IPS-18a (cell line): ENCODE results near the gene HADH.

Experiments
- H3K27ac ChIP-seq: one replicate; pipeline ENCODE4 v1.5.1; 2013; ENCODE audit warnings: low read length
- H3K27me3 ChIP-seq: one replicate; pipeline ENCODE4 v1.6.1; 2013; ENCODE audit warnings: mild to moderate bottlenecking, low read length; ENCODE audit not compliant: control insufficient read depth, insufficient read depth
- H3K36me3 ChIP-seq: one replicate; pipeline ENCODE4 v1.6.1; 2013; ENCODE audit warnings: low read depth, low read length; ENCODE audit not compliant: control insufficient read depth
- H3K4me1 ChIP-seq: one replicate; pipeline ENCODE4 v1.6.1; 2013; ENCODE audit warnings: low read depth, low read length; ENCODE audit not compliant: control insufficient read depth
- H3K4me3 ChIP-seq: one replicate; pipeline ENCODE4 v1.5.1; 2013; ENCODE audit warnings: low read length
- H3K9ac ChIP-seq: one replicate; pipeline ENCODE4 v1.6.1; 2013; ENCODE audit warnings: mild to moderate bottlenecking, low read length, moderate library complexity
- H3K9me3 ChIP-seq: one replicate; pipeline ENCODE4 v1.6.1; 2013; ENCODE audit warnings: low read depth, low read length; ENCODE audit not compliant: control insufficient read depth

Gene HADH

GRCh38 chr4:108051343-108051742, 61.7 kb downstream of the HADH start:
- Histone ChIP-seq H3K36me3 (no peaks in the 10 kb centered on the region), H3K4me1 (no peaks in the 10 kb centered on the region)

DNA sequence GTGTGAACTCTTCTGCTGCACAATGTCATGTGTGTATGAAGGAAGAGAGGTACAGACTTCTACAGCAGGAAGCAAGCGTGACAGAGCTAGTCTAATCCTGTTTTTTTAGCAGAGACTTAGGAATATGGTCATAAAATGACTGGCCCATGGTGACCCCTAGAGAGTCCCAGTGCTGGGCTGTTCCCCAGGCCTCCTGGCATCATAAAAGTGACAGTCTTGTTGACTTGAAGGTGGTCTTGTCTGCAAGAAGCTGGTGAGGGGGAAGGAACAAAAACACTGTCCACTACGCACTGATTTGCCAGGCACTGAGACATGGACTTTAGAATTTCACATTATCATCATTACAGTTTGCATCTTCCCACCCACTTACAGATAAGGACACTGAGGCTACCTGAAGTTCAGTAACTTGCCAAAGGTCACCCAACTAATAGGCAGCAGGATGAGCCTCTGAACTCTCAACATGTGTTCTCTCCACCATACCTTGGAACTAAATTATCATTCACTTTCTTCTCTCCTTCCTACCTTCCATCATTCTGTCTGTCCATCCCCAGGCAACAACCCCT, 63.0 kb downstream of the HADH start:
- H3K9ac ChIP-seq: no peak overlapping the region
- H3K4me1 ChIP-seq: no peaks in the 10 kb centered on the region
- no peaks in the 10 kb centered on the region for H3K9me3 ChIP-seq
- H3K27me3 ChIP-seq: no peaks in the 10 kb centered on the region
- no peaks in the 10 kb centered on the region for H3K36me3 ChIP-seq
- H3K4me3 ChIP-seq: no peak overlapping the region
- H3K27ac ChIP-seq: no peak overlapping the region

More at GRCh38 chr4:108051343-108051742, 61.7 kb downstream of the HADH start:
- H3K9me3 ChIP-seq: no peaks in the 10 kb centered on the region
- H3K27ac ChIP-seq: no peak overlapping the region
- H3K27me3 ChIP-seq: no peaks in the 10 kb centered on the region
- H3K9ac ChIP-seq: no peak overlapping the region
- H3K4me3 ChIP-seq: no peak overlapping the region

GRCh38 chr4:108053251-108053711, 63.6 kb downstream of the HADH start:
- no peaks in the 10 kb centered on the region for H3K27me3 ChIP-seq
- H3K9ac ChIP-seq: no peak overlapping the region
- H3K4me3 ChIP-seq: no peak overlapping the region
- no peaks in the 10 kb centered on the region for H3K9me3 ChIP-seq
- H3K36me3 ChIP-seq: no peaks in the 10 kb centered on the region
- H3K4me1 ChIP-seq: no peaks in the 10 kb centered on the region
- no peak overlapping the region for H3K27ac ChIP-seq

GRCh38 chr4:108054025-108054638, 64.4 kb downstream of the HADH start:
- no peak overlapping the region for H3K27ac ChIP-seq
- no peak overlapping the region for H3K9ac ChIP-seq
- no peaks in the 10 kb centered on the region for H3K36me3 ChIP-seq
- no peaks in the 10 kb centered on the region for H3K9me3 ChIP-seq
- H3K4me3 ChIP-seq: no peak overlapping the region
- no peaks in the 10 kb centered on the region for H3K27me3 ChIP-seq
- H3K4me1 ChIP-seq: no peaks in the 10 kb centered on the region

DNA sequence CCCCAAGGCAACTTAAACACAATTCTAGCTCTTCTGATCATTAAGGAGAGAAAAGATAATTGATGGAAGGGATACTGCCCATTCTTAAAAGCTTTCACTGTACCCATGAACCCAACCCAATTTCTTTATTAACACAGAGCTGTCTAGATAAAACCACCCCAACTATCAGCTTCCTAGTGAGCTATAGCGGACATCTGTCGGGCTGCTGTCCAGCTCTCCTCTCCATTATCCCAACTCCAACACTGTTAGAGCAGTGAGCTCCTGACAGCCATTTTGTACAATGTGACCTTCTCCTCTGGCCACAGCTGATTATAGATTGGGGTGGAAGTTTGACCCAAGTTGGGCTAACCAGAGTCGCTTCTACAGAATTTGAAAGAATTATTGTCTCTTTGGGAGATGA, 66.1 kb downstream of the HADH start:
- no peak overlapping the region for H3K27ac ChIP-seq
- H3K9me3 ChIP-seq: no peaks in the 10 kb centered on the region
- H3K27me3 ChIP-seq: no peaks in the 10 kb centered on the region
- H3K9ac ChIP-seq: no peak overlapping the region
- H3K36me3 ChIP-seq: no peaks in the 10 kb centered on the region
- H3K4me3 ChIP-seq: no peak overlapping the region
- no peaks in the 10 kb centered on the region for H3K4me1 ChIP-seq

DNA sequence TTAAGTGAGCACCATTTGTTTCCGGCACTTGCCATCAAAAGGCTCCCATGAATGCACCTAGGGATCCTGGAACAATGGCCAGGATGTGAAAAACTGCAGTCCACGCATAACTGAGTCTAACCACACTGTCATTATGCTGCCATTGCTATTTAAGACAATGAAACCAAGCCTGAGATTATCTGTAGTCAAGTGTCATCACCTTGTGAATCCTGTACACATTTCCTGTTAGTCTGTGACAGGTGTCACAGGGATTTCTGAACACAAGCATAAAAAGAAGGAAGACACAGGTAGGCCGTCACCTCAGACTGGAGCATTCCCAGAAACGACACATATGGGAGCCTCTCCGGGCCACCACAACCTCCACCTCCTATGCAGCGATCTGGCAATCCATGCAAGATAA, 66.7 kb downstream of the HADH start:
- Histone ChIP-seq H3K27ac (no peak overlapping the region), H3K4me3 (no peak overlapping the region)

DNA sequence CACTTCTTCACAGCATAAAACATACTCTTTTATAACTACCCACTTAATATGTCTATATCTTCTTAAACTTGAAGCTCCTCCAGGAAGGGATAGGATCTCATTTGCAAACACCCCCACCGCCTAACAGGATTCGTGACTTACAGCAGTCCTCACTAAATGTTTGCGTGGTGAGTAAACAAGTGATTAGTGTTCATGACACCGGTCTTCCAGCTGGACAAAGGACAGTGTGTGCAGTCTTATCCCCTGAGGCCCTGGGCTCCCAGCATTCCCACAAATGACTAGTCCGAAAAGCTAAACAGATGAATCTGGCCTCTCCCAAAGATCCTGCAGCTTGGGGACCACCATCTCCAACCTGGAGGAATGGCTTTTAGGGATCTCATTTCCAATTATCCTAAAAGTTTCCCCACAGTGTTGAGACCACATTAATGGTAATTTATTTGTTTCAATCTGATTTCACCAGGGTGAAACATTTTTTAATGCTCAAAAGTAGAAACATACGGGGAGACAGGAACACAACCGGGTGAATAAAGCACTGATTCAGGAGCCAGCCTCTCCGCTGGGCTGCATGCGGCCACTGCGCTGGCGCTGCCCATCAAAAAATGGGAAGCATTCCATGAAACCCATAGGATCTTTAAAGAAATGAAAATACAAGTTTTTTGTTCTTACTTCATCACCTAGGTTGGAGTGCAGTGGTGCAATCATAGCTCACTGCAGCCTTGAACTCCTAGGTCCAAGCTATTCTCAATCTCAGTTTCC, 69.2 kb downstream of the HADH start:
- Histone ChIP-seq H3K4me1 (no peaks in the 10 kb centered on the region), H3K4me3 (no peak overlapping the region), H3K27me3 (no peaks in the 10 kb centered on the region), H3K36me3 (no peaks in the 10 kb centered on the region), H3K27ac (no peak overlapping the region), H3K9ac (no peak overlapping the region), H3K9me3 (no peaks in the 10 kb centered on the region)

More for the DNA sequence above, 66.7 kb downstream of the HADH start:
- Histone ChIP-seq H3K4me1 (no peaks in the 10 kb centered on the region), H3K9me3 (no peaks in the 10 kb centered on the region), H3K9ac (no peak overlapping the region), H3K27me3 (no peaks in the 10 kb centered on the region), H3K36me3 (no peaks in the 10 kb centered on the region)

- Histone ChIP-seq H3K27ac (no peak overlapping the region), H3K9me3 (no peaks in the 10 kb centered on the region), H3K27me3 (no peaks in the 10 kb centered on the region), H3K36me3 (no peaks in the 10 kb centered on the region), H3K9ac (no peak overlapping the region), H3K4me1 (no peaks in the 10 kb centered on the region), H3K4me3 (no peak overlapping the region)
These were observed 70.5 kb downstream of the HADH start for GRCh38 chr4:108060164-108060563.

- Histone ChIP-seq H3K9ac (no peak overlapping the region), H3K27me3 (no peaks in the 10 kb centered on the region), H3K4me3 (no peak overlapping the region), H3K4me1 (no peaks in the 10 kb centered on the region), H3K9me3 (no peaks in the 10 kb centered on the region), H3K36me3 (no peaks in the 10 kb centered on the region), H3K27ac (no peak overlapping the region)
These were observed 71.1 kb downstream of the HADH start for GRCh38 chr4:108060686-108061321.

GRCh38 chr4:108068442-108068841, 78.8 kb downstream of the HADH start:
- Histone ChIP-seq H3K36me3 (no peaks in the 10 kb centered on the region), H3K27ac (no peak overlapping the region), H3K9me3 (no peaks in the 10 kb centered on the region), H3K4me3 (no peak overlapping the region), H3K4me1 (no peaks in the 10 kb centered on the region), H3K27me3 (no peaks in the 10 kb centered on the region), H3K9ac (no peak overlapping the region)

DNA sequence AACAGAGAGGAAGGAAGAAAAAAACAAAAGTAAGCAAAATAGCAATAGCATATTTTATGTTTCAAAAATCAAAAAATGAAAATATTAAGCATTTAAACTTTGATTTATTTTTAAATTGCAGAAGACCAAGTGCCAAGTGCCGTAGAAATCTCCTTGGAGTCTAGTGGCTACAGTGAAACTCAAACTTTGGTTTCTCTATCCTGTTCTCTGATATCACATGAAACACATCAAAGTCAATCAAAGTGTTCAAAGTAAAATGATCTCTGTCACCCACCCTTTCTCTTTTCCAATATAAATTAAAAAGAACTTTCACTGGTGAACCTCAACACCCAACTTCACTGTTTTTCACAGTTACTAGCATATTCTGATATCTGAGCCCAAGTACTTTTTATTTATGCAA, 81.1 kb downstream of the HADH start:
- Histone ChIP-seq H3K27me3 (no peaks in the 10 kb centered on the region), H3K9me3 (no peaks in the 10 kb centered on the region), H3K36me3 (no peaks in the 10 kb centered on the region), H3K9ac (no peak overlapping the region), H3K4me1 (no peaks in the 10 kb centered on the region), H3K27ac (no peak overlapping the region), H3K4me3 (no peak overlapping the region)
